DMS 273 (cell line): ENCODE data around the gene MCRS1.
A peak's percentile ranks its signal among the peaks of the same experiment; 100 is the strongest.
"Not testable (repeated sequence)": the region's sequence is repeated elsewhere in the genome, so short reads cannot be mapped to it uniquely, and the experiment has no call there.

Experiments used
- DNase-seq: peaks from one replicate; lab custom pipeline; 2025; ENCODE audit not compliant: unreplicated experiment; lab: John Stamatoyannopoulos, UW

MCRS1 gene

DNA sequence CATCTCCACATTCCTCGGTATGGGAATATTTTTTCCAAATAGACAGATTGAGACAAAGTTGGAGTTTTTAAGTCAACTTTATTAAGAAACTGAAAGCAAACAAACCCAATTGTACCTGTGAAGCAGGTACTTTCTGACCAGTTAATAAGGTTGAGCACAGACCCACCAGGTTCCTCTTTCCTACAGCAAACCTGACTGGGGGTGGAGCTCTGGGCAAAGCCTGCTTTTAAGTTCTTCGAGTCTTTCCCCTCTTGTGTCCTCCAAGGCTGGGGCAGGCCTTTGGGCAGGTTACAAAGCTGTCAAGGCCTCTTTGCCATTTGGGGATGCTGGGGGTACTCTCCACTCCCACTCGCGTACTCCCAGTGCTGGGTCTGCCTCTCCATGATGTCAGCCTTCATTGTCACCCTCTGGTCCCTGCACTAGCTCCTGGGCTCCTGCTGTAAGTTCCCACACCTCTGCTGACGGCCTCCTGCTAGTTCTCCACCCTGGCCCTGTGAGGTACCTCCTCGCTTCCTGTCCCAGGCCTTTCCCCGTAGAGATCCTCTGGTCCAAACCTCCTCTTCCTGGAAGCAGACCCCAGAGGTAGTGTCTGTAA lies 25.9 kb downstream of the MCRS1 start:
- no peak for DNase-seq

- no peak for DNase-seq
Observed at GRCh38 chr12:49541140-49541861, 26.6 kb downstream of the MCRS1 start.

DNA sequence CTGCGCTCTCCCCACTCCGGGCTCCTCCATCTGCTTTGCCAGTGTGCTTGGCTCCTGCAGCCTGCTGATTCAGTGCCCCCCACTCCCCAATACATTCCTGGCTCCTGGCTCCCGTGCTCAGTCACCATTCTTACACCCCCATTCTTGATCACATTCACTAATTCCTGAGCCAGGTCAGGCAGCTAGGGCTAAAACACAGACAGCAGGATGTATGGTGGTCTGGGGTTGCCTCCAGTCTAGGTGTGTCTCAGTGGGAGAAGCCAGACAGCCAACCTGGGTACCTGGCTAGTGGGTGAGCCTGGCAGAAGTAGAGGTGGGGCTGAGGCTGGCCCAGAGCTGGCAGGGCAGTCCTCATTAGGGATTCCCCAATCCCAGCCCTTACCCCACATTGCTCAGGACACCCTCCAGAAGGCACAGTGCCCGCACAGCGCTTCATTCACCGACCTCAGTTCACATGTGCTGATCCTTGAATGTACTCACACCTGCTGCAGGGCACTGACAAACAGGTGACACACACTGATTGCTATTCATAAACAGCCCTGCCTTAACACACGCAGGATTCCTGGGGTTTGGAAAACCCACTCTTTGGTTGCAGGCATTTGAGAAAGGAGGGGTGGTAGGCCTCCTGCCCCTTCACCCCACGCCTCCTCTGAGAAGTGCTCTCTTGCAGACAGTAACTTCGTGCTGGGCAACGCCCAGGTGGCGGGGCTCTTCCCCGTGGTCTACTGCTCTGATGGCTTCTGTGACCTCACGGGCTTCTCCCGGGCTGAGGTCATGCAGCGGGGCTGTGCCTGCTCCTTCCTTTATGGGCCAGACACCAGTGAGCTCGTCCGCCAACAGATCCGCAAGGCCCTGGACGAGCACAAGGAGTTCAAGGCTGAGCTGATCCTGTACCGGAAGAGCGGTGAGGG lies 27.5 kb downstream of the MCRS1 start:
- DNase-seq, result no peak

DNA sequence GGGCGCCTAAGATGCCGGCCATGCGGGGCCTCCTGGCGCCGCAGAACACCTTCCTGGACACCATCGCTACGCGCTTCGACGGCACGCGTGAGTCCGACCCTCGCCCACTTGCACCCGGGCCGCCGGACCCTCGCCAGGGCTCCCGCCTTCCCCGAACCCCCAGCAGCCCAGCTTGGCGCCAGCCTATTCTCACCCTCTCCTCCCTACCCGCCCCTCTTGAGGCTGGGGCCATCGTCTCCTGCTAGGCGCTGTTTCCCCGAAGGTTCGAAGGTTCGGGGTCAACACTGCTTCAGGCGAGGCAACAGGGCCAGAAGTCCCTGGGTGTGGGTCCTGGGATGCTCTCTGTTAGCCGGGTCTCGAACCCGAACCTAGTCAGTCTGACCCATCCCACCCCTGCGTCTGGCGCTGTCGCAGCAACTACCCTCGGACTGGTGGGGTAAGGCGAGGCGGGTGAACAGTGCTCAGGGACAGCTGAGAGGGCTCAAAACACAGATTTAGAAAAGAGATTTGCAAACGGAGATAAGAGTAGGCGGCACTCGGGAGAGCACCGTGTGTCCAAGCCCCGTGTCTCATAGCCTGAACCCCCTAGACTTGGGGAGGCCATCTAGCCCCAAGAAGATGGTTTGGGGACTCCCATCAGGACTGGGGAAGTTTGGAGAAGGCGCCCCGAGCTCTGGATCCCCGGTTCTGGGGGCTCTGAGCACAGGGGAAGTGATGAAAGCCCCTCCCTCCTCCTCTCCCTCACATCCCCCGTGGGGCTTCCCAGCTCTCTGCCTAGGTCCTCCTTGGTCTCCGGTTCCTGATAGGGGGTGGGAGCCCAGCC lies 28.3 kb downstream of the MCRS1 start:
- DNase-seq, result no peak

- DNase-seq, result peak; percentile 91
Observed at GRCh38 chr12:49538510-49539403, 29.2 kb downstream of the MCRS1 start, which contains the start of gene KCNH3. Gene KCNH3 (plus strand): TSS chr12:49539030. CDS start chr12:49539417, 387 bp downstream.

DNA sequence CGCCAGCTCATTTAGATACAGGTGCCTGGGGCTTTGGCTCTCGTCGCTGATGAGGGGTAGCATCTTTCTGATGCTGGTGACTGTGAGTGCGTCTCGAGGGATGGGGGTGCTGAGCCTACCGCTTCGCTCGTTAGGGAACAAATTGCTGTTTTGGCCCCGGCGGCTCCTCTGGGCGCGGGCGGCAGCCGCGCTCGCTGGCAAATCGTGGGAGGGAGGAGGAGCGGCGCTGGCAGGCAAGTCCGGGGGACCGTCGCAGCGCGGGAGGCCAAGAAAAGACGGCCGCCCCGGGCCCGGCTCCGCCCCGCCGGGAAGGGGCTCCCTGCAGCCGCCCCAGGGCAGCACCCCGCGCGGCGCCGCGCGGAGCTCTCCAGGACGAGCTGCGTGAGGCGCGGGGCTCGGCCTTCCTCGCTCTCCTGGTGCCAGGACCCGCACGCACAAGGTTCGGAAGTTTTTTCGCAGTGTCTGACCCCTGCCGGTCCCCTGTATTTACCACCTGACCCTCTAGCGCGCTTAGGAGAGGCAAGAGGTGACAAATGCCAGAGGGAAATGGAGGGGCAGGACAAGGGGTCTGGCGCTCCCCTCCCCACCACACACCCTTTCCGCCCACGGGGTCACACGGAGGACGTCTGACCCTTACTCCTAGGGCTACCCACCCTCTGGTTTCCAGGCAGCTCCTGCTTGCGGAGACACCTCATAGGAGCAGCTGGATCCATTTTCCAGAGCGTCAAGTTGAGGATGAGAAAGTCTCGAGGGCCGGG lies 30.0 kb downstream of the MCRS1 start:
- peak; percentile 70 for DNase-seq

DNA sequence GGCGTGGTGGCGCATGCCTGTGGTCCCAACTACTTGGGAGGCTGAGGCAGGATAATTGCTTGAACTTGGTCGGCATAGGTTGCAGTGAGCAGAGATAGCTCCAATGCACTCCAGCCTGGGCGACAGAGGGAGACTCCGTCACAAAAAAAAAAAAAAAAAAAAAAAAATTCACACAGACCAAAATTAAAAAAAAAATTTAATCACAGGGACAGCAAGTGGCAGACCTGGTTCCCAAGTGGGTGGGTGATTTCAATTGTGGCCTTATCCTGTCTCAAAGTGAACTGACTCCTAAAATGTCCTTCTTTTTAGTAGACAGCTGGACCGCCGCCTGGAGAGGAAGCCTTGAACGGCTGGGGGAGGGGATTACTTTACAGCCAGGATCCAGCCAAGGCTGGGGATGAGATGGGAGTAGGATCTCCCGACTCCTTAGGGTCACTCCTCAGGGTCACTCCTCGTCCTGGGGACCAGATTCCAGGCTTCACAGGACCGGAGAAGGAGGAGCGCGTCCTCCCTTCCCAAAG lies 30.7 kb downstream of the MCRS1 start:
- DNase-seq, result peak; percentile 47

GRCh38 chr12:49536526-49537071 lies 31.3 kb downstream of the MCRS1 start:
- DNase-seq, result no peak

DNA sequence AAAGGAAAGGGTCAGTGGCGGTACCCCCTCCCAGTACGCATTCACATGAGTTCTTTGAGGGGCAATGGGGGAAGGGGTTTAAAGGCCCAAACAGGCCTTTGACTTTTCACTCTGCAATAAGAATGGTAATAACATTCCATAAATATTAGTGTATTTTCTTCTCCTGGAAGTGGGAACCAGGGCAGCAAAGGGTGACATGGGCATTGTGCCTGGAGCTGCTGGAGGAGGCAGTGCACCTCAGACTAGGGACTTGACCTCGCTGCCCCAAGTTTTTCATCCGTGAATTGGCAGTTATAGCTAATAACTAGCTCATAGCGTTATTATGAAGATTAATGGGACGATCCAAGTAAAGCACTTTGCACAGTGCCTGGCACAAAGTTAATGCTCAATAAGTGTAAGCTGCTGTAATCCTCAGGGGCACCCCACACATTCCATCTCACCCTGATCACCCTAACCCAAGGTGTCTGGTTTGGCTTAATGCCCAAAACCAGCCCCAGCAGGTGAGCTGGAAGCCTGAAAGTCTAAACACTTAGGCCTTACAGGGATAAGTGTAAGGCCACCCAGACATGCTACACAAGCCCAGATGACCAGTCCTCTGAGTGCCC lies 31.9 kb downstream of the MCRS1 start:
- DNase-seq, result no peak

DNA sequence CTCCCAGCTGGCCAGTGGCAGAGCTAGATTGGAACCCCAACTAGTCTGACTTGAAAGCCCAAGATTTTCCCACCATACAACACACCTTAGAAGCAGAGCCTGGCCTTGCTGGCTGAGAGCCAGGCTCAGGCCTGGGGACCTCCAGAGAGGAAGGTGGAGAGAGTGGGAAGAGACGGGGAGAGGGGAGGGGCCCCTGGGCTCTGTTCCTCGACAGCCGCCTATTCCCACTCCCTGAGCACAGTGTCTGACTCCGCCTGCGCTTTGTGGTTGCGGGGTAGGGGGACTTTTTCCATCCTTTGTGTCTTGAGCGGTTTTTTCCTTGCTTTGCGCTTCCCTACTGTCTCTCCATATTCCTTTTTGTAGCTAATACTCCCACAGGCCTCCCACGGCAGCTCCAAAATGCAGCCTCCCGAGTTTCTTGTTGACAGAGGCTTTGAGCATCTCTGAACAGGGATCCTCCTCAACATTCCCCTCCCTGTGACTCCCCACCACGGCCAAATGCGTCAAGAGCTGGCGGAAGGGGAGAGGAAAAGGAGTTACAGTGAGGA lies 33.1 kb downstream of the MCRS1 start:
- peak; percentile 17 for DNase-seq

GRCh38 chr12:49534122-49534521 lies 33.8 kb downstream of the MCRS1 start:
- not testable (repeated sequence) for DNase-seq

DNA sequence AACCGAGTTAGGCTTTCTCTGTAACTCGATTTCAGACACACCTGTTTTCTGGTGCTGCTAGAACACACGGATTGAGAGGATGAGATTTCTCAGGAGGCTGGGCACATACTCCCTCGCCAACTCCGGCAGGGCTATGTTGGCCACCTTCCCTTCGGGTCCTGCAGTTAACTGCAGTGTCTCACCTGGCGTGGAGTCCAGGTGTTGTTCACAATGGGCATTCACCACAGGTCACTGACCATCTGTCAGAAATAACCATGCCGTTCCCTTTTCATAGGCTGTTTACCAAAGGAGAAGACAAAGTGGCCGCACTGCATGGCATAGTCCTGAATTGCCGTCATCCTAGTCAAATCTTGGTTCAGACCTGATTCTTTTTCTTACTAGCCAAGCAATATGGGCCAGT lies 34.6 kb downstream of the MCRS1 start:
- DNase-seq, result no peak

GRCh38 chr12:49531745-49532144 lies 36.2 kb downstream of the MCRS1 start:
- no peak for DNase-seq

DNA sequence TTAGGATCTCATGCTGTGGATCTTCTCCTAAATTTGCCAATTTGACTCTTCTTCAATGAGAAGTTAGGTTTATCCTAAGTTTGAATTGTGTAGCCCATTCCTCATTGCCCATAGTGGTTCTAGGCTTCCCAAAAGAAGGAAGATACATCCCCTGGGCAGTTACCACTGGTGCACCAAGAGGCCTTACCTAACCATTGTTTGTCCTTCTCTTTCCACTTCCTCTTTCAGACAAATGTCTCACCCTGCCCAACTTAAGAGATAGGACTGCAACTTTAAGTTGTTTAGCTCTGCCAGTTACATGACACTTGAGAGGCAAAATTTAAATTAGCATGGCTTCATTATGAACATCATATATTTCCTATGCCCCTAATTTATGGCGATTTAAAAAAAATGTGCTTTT lies 38.5 kb downstream of the MCRS1 start:
- no peak for DNase-seq

DNA sequence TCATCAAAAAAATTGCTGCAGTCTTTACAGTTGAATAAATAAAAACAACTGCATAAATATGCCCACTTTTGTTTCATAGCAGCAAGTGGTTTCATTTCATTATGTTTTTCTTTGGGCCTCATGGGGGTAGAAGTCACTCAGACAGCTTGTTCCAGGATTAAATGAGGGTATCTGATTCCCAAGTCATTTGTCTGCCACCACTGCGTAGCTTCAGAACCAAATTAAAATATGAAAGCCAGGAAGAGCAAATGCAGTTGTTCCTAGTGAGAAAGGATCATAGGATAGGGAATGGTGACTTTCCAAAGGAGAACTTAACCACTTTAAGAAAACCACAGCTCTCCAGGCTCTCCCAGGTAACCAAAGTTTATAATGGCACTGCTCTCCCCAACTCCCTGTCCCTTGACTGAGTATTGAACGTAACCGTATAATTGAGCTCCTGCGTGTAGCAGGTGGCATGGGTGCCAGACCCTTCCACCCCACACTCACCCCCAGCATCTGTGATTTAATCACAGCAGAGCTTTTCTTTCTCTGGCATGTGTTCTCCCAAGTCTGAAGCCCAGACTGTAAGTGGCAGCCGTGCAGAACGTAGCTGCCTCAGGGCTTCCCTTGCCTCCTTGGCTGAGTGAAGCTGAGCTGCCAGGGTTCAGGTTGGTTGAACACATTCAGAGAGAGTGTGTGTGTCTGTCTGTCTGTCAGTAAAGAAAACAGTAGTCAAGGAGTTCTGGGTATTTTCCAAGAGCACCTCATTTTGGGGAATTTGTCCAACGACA lies 40.4 kb downstream of the MCRS1 start:
- DNase-seq, result no peak

DNA sequence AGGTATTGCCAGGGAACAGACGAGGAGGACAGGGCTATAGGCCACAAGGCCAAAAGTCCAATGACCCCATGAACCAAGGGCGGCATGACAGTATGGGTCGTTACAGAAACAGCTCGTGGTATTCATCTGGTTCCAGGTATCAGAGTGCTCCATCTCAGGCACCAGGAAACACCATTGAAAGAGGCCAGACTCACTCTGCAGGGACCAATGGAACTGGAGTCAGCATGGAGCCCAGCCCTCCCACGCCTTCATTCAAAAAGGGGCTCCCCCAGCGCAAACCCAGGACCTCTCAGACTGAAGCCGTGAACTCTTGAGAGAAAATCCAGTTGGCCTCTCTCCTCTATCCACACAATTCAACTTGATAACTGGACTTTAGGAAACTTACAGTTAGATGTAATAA lies 42.0 kb downstream of the MCRS1 start:
- no peak for DNase-seq

- no peak for DNase-seq
Observed at GRCh38 chr12:49524660-49525324, 43.1 kb downstream of the MCRS1 start.
